A549 (cell line): Measurements from ENCODE around the gene TMTC1. TPM values are rescaled to one million over a fixed set of nuclear protein-coding genes. Genes with fewer than 3 reads are reported as not detected.

Experiments used
- ATAC-seq, 2 experiments: fragments of 200-7000 bp in 1 of 2; fragments of >200 bp in 1 of 2; cut with Nextera tagmentation in 1 of 2; cut with Tn5 transposase in 1 of 2; 3 replicates each; pipeline versions ENCODE4 v1.8.0 to v1.9.1; 2018 to 2020; ENCODE audit warnings: mild to moderate bottlenecking in 1 of 2, moderate library complexity in 1 of 2
- CTCF ChIA-PET: fragments of 300-600 bp; sonication (Branson Sonifier 250); formaldehyde crosslinking; extraction: SDS; loops from one replicate; lab custom pipeline; 2021; ENCODE audit warnings: antibody characterized with exemption, inconsistent platforms; lab: Yijun Ruan, JAX
- POLR2A ChIA-PET: fragments of 350-600 bp; formaldehyde crosslinking; extraction: SDS; loops from one replicate; lab custom pipeline; 2021; ENCODE audit warnings: antibody characterized with exemption, inconsistent platforms; lab: Yijun Ruan, JAX
- DNase-seq, 2 experiments: peaks; one replicate each; pipeline versions ENCODE4 v3.0.0 to v3.0.0-alpha.2; 2011 to 2016; ENCODE audit warnings: low read depth in 1 of 2, low spot score in 1 of 2
- FAIRE-seq: peaks from 2 replicates; lab custom pipeline; 2011; peaks lifted over from hg19 to GRCh38; lab: Jason Lieb, UNC
- H3K27ac ChIP-seq, 2 experiments: fragments of >200 bp; sonication (Bioruptor Twin); formaldehyde crosslinking; 3 replicates each; pipeline ENCODE4 v1.5.1; 2016 to 2017
- H3K4me1 ChIP-seq: fragments of >200 bp; sonication (Bioruptor Twin); formaldehyde crosslinking; 3 replicates; pipeline ENCODE4 v1.6.1; 2016
- H3K4me2 ChIP-seq: fragments of >200 bp; sonication (Bioruptor Twin); formaldehyde crosslinking; 3 replicates; pipeline ENCODE4 v1.6.1; 2016
- H3K4me3 ChIP-seq: fragments of >200 bp; sonication (Bioruptor Twin); formaldehyde crosslinking; 3 replicates; pipeline ENCODE4 v1.5.1; 2016
- H3K9me3 ChIP-seq: fragments of >200 bp; sonication (Bioruptor Twin); formaldehyde crosslinking; 3 replicates; pipeline ENCODE4 v1.6.1; 2016
- ATOH8 ChIP-seq: fragments of 250-450 bp; sonication (Bioruptor Pico); IDR thresholded peaks from 2 replicates; pipeline ENCODE4 v1.5.0; 2020; ENCODE audit warnings: low read depth, mild to moderate bottlenecking, moderate library complexity
- BHLHE40 ChIP-seq: IDR thresholded peaks from 2 replicates; pipeline ENCODE4 v1.6.1; 2012; ENCODE audit warnings: low read depth, low read length, inconsistent platforms
- CHD2 ChIP-seq: fragments of 150-350 bp; IDR thresholded peaks from 2 replicates; pipeline ENCODE4 v1.6.1; 2014; ENCODE audit warnings: low read length; ENCODE audit not compliant: partially characterized antibody
- CTCF ChIP-seq: fragments of >200 bp; sonication (Bioruptor Twin); formaldehyde crosslinking; IDR thresholded peaks from 3 replicates; pipeline ENCODE4 v1.5.1; 2016
- E2F6 ChIP-seq: IDR thresholded peaks from 2 replicates; pipeline ENCODE4 v1.6.1; 2012; ENCODE audit warnings: low read depth, borderline replicate concordance
- EHMT2 ChIP-seq: fragments of 200-600 bp; sonication (generic); IDR thresholded peaks from 2 replicates; pipeline ENCODE4 v1.6.1; 2016; ENCODE audit warnings: antibody characterized with exemption, low read depth, mild to moderate bottlenecking, moderate library complexity
- ELK1 ChIP-seq: fragments of 150-350 bp; IDR thresholded peaks from 2 replicates; pipeline ENCODE4 v1.6.1; 2014; ENCODE audit warnings: low read depth, mild to moderate bottlenecking, low read length
- FOSB ChIP-seq: fragments of 250-450 bp; sonication (Bioruptor Pico); IDR thresholded peaks from 2 replicates; pipeline ENCODE4 v1.5.0; 2020; ENCODE audit warnings: mild to moderate bottlenecking, moderate library complexity
- GATA3 ChIP-seq: IDR thresholded peaks from 2 replicates; pipeline ENCODE4 v1.6.1; 2012; ENCODE audit warnings: borderline replicate concordance
- HDAC2 ChIP-seq: fragments of 200-600 bp; sonication (generic); IDR thresholded peaks from 2 replicates; pipeline ENCODE4 v1.6.1; 2016
- HOXB5 ChIP-seq: fragments of 250-450 bp; sonication (Bioruptor Pico); IDR thresholded peaks from 2 replicates; pipeline ENCODE4 v1.5.0; 2020; ENCODE audit warnings: mild to moderate bottlenecking, moderate library complexity
- JUN ChIP-seq, 2 experiments: fragments of >200 bp; sonication (Bioruptor Twin); formaldehyde crosslinking; IDR thresholded peaks; 2 replicates in 1 of 2; 3 replicates in 1 of 2; pipeline ENCODE4 v1.6.1; 2016 to 2017
- JUNB ChIP-seq: fragments of >200 bp; sonication (Bioruptor Twin); formaldehyde crosslinking; IDR thresholded peaks from 2 replicates; pipeline ENCODE4 v1.6.1; 2016
- MYC ChIP-seq: IDR thresholded peaks from 2 replicates; pipeline ENCODE4 v1.6.1; 2012; ENCODE audit warnings: mild to moderate bottlenecking, inconsistent platforms, low read length, improper control_type of control experiment, borderline replicate concordance
- PBX3 ChIP-seq: IDR thresholded peaks from 2 replicates; pipeline ENCODE4 v1.6.1; 2012
- POLR2A ChIP-seq: IDR thresholded peaks from 2 replicates; pipeline ENCODE4 v1.6.1; 2012; ENCODE audit warnings: mild to moderate bottlenecking, low read length
- RAD21 ChIP-seq, 2 experiments: fragments of >200 bp in 1 of 2; sonication (Bioruptor Twin) in 1 of 2; formaldehyde crosslinking in 1 of 2; IDR thresholded peaks in 1 of 2; conservative IDR thresholded peaks in 1 of 2; 2 replicates in 1 of 2; 3 replicates in 1 of 2; pipeline ENCODE4 v1.6.1; 2012 to 2018; ENCODE audit warnings: inconsistent platforms in 1 of 2
- TFCP2L1 ChIP-seq: fragments of 250-450 bp; sonication (Bioruptor Pico); IDR thresholded peaks from 2 replicates; pipeline ENCODE4 v1.5.0; 2021; ENCODE audit warnings: mild to moderate bottlenecking
- TP53 ChIP-seq: fragments of 250-450 bp; sonication (Bioruptor Pico); IDR thresholded peaks from 2 replicates; pipeline ENCODE4 v1.5.0; 2021; ENCODE audit warnings: mild to moderate bottlenecking, moderate library complexity
- ZC3H11A ChIP-seq: fragments of 450-650 bp; IDR thresholded peaks from 2 replicates; pipeline ENCODE4 v1.6.1; 2014; ENCODE audit warnings: antibody characterized with exemption, mild to moderate bottlenecking
- ZNF302 ChIP-seq: fragments of 250-450 bp; sonication (Bioruptor Pico); IDR thresholded peaks from 2 replicates; pipeline ENCODE4 v1.9.0; 2021; ENCODE audit warnings: inconsistent platforms, mild to moderate bottlenecking, moderate library complexity
- whole genome bisulfite sequencing: methylation state at CpG from one replicate; pipeline ENCODE4 v1.1.6; 2017; ENCODE audit errors: missing lambda C conversion rate; 5-methylcytosine and 5-hydroxymethylcytosine counted together
- polyA plus RNA-seq, 4 experiments: library from polyadenylated mRNA; depleted of rRNA in 3 of 4; stranded (reverse); fragments of >200 nt; fragmentation: RNase III in 1 of 4; extraction: RNeasy Plus Mini Kit Qiagen cat#74134 plus additional on column Dnase treatment in 1 of 4; gene quantifications; 2 replicates in 3 of 4; 3 replicates in 1 of 4; pipeline ENCODE4 v1.2.3, GENCODE V29; 2011 to 2017

TMTC1 gene
- polyA plus RNA-seq, 2 of the 4 experiments (the other 2 are of a cell fraction), result 0.28 TPM; not detected in 1

- POLR2A ChIA-PET, result no interaction called here
- H3K9me3 ChIP-seq, result no peaks in the 10 kb centered on the region
- H3K27ac ChIP-seq, result no peak overlapping the region
- no peak for DNase-seq
- no peak for TF ChIP-seq TP53
- TF ChIP-seq ZNF302 (CRISPR knock-in tag), result no peak
- TF ChIP-seq FOSB (CRISPR knock-in tag), result no peak
- no peak for TF ChIP-seq RAD21 (conservative IDR thresholded peaks at IDR 0.05 in 1 of 2, IDR thresholded peaks at IDR 0.05 in 1 of 2)
- no peak for TF ChIP-seq MYC
- no peak for TF ChIP-seq BHLHE40
- no peak for TF ChIP-seq HOXB5
- TF ChIP-seq ZC3H11A, result no peak
- TF ChIP-seq CHD2, result no peak
- TF ChIP-seq E2F6, result no peak
- no peak for TF ChIP-seq HDAC2
- no peak for TF ChIP-seq GATA3
- TF ChIP-seq POLR2A, result no peak
- no peak for TF ChIP-seq EHMT2
- no peak for TF ChIP-seq JUNB
- no peak overlapping the region for H3K4me2 ChIP-seq
- no peak for ATAC-seq
- no peaks in the 10 kb centered on the region for H3K4me1 ChIP-seq
- no peak for FAIRE-seq
- CTCF ChIA-PET, result interaction anchor here (1.3 kb wide), 1 partner anchor 86 kb away, joined by 3 read pairs; no protein-coding TSS in a partner anchor
- H3K4me3 ChIP-seq, result no peak overlapping the region
These were observed 201.6 kb downstream of the TMTC1 start for GRCh38 chr12:29582146-29582545.

- DNase-seq, result no peak
- H3K4me2 ChIP-seq, result no peak overlapping the region
- no peak overlapping the region for H3K27ac ChIP-seq
- CTCF ChIA-PET, result interaction anchor here (1.3 kb wide), 1 partner anchor 87 kb away, joined by 3 read pairs; no protein-coding TSS in a partner anchor
- 24% methylated on average over 4 of the region's 4 CpGs for WGBS
- no peak for ATAC-seq
- FAIRE-seq, result no peak
- no peaks in the 10 kb centered on the region for H3K9me3 ChIP-seq
- POLR2A ChIA-PET, result no interaction called here
- no peak overlapping the region for H3K4me3 ChIP-seq
- H3K4me1 ChIP-seq, result no peaks in the 10 kb centered on the region
- TF ChIP-seq ATOH8 (CRISPR knock-in tag), result no peak
- TF ChIP-seq CTCF, result no peak
- no peak for TF ChIP-seq RAD21 (conservative IDR thresholded peaks at IDR 0.05 in 1 of 2, IDR thresholded peaks at IDR 0.05 in 1 of 2)
- TF ChIP-seq POLR2A, result no peak
These were observed 202.1 kb downstream of the TMTC1 start for GRCh38 chr12:29581631-29582030.

- FAIRE-seq, result no peak
- Histone ChIP-seq H3K9me3 (no peaks in the 10 kb centered on the region), H3K27ac (no peak overlapping the region), H3K4me2 (no peak overlapping the region), H3K4me1 (no peaks in the 10 kb centered on the region), H3K4me3 (no peak overlapping the region)
- CTCF ChIA-PET, result no interaction called here
- DNase-seq, result no peak
- TF ChIP-seq FOSB (CRISPR knock-in tag) (no peak), ZNF302 (CRISPR knock-in tag) (no peak), ELK1 (no peak), TFCP2L1 (CRISPR knock-in tag) (no peak), POLR2A (no peak), JUN (IDR thresholded peaks at IDR 0.05) (no peak), PBX3 (no peak), E2F6 (no peak)
- POLR2A ChIA-PET, result no interaction called here
- no peak for ATAC-seq
- 0% methylated on average over 1 of the region's 1 CpG for WGBS
These were observed 202.8 kb downstream of the TMTC1 start for GRCh38 chr12:29580971-29581370.
